OCI-LY7 (cell line): Measurements from ENCODE around the gene OGDH. TPM values are rescaled to one million over a fixed set of nuclear protein-coding genes. Genes with fewer than 3 reads are reported as not detected.

Experiments used
- BruUV-seq: library from RNA; stranded (reverse); fragments of 400-500 nt; replicated peaks from 2 replicates; lab custom pipeline; 2021; lab: Mats Ljungman, UMichigan
- CTCF ChIA-PET: fragments of 300-600 bp; sonication (Branson Sonifier 250); formaldehyde crosslinking; loops from one replicate; lab custom pipeline; 2022; ENCODE audit warnings: antibody characterized with exemption; ENCODE audit not compliant: unreplicated experiment; lab: Charles Lee
- POLR2A ChIA-PET: fragments of 300-600 bp; sonication (Branson Sonifier 250); formaldehyde crosslinking; loops from one replicate; lab custom pipeline; 2022; ENCODE audit warnings: antibody characterized with exemption; lab: Charles Lee
- DNase-seq: peaks from one replicate; pipeline ENCODE4 v3.0.0-alpha.2; 2015; ENCODE audit warnings: low spot score
- H2AFZ ChIP-seq: fragments of 200-600 bp; sonication (generic), shearing (Covaris generic); 2 replicates; pipeline ENCODE4 v1.6.1; 2014; ENCODE audit warnings: mild to moderate bottlenecking, antibody characterized with exemption, low read length, moderate library complexity
- H3K27ac ChIP-seq: fragments of 200-600 bp; sonication (generic); 2 replicates; pipeline ENCODE4 v1.5.1; 2014; ENCODE audit warnings: mixed run types, low read depth, mild to moderate bottlenecking, moderate library complexity, low read length, inconsistent platforms; ENCODE audit not compliant: poor library complexity, severe bottlenecking
- H3K36me3 ChIP-seq: fragments of 200-600 bp; sonication (generic); 2 replicates; pipeline ENCODE4 v1.6.1; 2014; ENCODE audit warnings: mild to moderate bottlenecking, antibody characterized with exemption, low read length, moderate library complexity, mixed read lengths; ENCODE audit not compliant: insufficient read depth
- H3K4me1 ChIP-seq: fragments of 200-600 bp; sonication (generic); 2 replicates; pipeline ENCODE4 v1.5.1; 2014; ENCODE audit warnings: mild to moderate bottlenecking, low read length; ENCODE audit not compliant: insufficient read depth, poor library complexity, severe bottlenecking
- H3K4me2 ChIP-seq: fragments of 200-600 bp; sonication (generic); 2 replicates; pipeline ENCODE4 v1.6.1; 2014; ENCODE audit warnings: mild to moderate bottlenecking, low read length
- H3K4me3 ChIP-seq: fragments of 200-600 bp; sonication (generic); 2 replicates; pipeline ENCODE4 v1.5.1; 2014; ENCODE audit warnings: mild to moderate bottlenecking, low read depth, low read length; ENCODE audit not compliant: poor library complexity, severe bottlenecking
- H3K79me2 ChIP-seq: fragments of 200-600 bp; sonication (generic); 2 replicates; pipeline ENCODE4 v1.6.1; 2016; ENCODE audit warnings: low read depth, mild to moderate bottlenecking, low read length, moderate library complexity, mixed read lengths; ENCODE audit not compliant: insufficient read depth
- H3K9me2 ChIP-seq: fragments of 200-600 bp; sonication (generic); 2 replicates; pipeline ENCODE4 v1.6.1; 2016; ENCODE audit warnings: mild to moderate bottlenecking, low read length, mixed read lengths; ENCODE audit not compliant: insufficient read depth
- H3K9me3 ChIP-seq: fragments of 200-600 bp; sonication (generic); 2 replicates; pipeline ENCODE4 v1.6.1; 2014; ENCODE audit warnings: mild to moderate bottlenecking, mixed run types, low read length, mixed read lengths
- H4K20me1 ChIP-seq: fragments of 200-600 bp; sonication (generic); 2 replicates; pipeline ENCODE4 v1.6.1; 2014; ENCODE audit warnings: mild to moderate bottlenecking, antibody characterized with exemption, low read length, moderate library complexity, mixed read lengths; ENCODE audit not compliant: insufficient read depth
- EZH2phosphoT487 ChIP-seq: fragments of 200-600 bp; sonication (generic); IDR thresholded peaks from 2 replicates; pipeline ENCODE4 v1.6.1; 2018; ENCODE audit warnings: low read depth, borderline replicate concordance, mild to moderate bottlenecking, mixed run types, antibody characterized with exemption, low read length, moderate library complexity, mixed read lengths
- intact Hi-C: fragments of 100-400 bp; cut with micrococcal nuclease; formaldehyde crosslinking; loops from one replicate; pipeline ENCODE4 v1.10.0; 2022; ENCODE audit not compliant: unreplicated experiment
- total RNA-seq, 2 experiments: library from RNA; depleted of rRNA in 1 of 2; stranded (reverse); fragments of >200 nt in 1 of 2; shearing (Covaris generic) in 1 of 2; gene quantifications; 2 replicates each; pipeline ENCODE4 v1.2.3, GENCODE V29; 2014 to 2022
- TF ChIP-seq, protein P1 (sequence below): fragments of 200-600 bp; sonication (generic); conservative IDR thresholded peaks from 2 replicates; pipeline ENCODE4 v1.5.1; 2014; ENCODE audit warnings: mild to moderate bottlenecking, antibody characterized with exemption, low read length, moderate library complexity, mixed read lengths

The OGDH gene
- total RNA-seq, 2 experiments from 2014 or later = 47.6 to 70.9 TPM

- POLR2A ChIA-PET = no interaction called here
- Histone ChIP-seq H3K4me2 (no peak overlapping the region), H4K20me1 (no peaks in the 10 kb centered on the region; the same call in 1 of the 2 replicates), H3K27ac (no peak overlapping the region), H2AFZ (no peak overlapping the region), H3K4me3 (no peak overlapping the region), H3K79me2 (no peaks in the 10 kb centered on the region), H3K9me2 (no peaks in the 10 kb centered on the region), H3K9me3 (no peaks in the 10 kb centered on the region), H3K4me1 (peaks cover 7% of the 10 kb centered on the region), H3K36me3 (peaks cover 36% of the 10 kb centered on the region)
- BruUV-seq = no TSS peak
- CTCF ChIA-PET = no interaction called here
- no peak for DNase-seq
- intact Hi-C loops = no loop called here
- TF ChIP-seq, protein P1, sequence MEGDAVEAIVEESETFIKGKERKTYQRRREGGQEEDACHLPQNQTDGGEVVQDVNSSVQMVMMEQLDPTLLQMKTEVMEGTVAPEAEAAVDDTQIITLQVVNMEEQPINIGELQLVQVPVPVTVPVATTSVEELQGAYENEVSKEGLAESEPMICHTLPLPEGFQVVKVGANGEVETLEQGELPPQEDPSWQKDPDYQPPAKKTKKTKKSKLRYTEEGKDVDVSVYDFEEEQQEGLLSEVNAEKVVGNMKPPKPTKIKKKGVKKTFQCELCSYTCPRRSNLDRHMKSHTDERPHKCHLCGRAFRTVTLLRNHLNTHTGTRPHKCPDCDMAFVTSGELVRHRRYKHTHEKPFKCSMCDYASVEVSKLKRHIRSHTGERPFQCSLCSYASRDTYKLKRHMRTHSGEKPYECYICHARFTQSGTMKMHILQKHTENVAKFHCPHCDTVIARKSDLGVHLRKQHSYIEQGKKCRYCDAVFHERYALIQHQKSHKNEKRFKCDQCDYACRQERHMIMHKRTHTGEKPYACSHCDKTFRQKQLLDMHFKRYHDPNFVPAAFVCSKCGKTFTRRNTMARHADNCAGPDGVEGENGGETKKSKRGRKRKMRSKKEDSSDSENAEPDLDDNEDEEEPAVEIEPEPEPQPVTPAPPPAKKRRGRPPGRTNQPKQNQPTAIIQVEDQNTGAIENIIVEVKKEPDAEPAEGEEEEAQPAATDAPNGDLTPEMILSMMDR = no peak
- TF ChIP-seq EZH2phosphoT487 = no peak
Observed at GRCh38 chr7:44756904-44757303, 150.5 kb downstream of the OGDH start.

DNA sequence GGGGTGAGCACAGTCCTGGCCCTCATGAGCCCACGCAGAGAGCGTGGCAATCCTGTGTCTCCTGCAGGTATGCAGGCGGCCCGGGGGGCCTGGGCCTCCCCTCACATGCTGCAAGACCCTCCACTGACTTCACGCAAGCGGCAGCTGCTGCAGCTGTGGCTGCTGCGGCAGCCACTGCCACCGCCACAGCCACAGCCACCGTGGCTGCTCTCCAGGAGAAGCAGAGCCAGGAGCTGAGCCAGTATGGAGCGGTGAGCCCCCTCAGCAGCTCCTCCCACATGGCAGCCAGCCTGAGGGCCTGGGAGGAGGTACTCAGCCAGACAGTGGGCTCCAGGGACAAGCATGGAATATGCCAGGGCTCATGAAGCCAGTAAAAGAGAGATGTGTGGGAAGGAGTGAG lies 150.9 kb downstream of the OGDH start:
- Histone ChIP-seq H3K4me2 (no peak overlapping the region), H2AFZ (no peak overlapping the region), H3K9me3 (no peaks in the 10 kb centered on the region), H3K27ac (no peak overlapping the region), H3K4me3 (no peak overlapping the region), H4K20me1 (no peaks in the 10 kb centered on the region; the same call in 1 of the 2 replicates), H3K9me2 (no peaks in the 10 kb centered on the region), H3K4me1 (peaks cover 7% of the 10 kb centered on the region), H3K79me2 (no peaks in the 10 kb centered on the region), H3K36me3 (peaks cover 34% of the 10 kb centered on the region)
- POLR2A ChIA-PET = no interaction called here
- TF ChIP-seq, protein P1 = no peak
- no peak for TF ChIP-seq EZH2phosphoT487
- BruUV-seq = no TSS peak
- CTCF ChIA-PET = no interaction called here
- intact Hi-C loops = no loop called here
- DNase-seq = no peak

DNA sequence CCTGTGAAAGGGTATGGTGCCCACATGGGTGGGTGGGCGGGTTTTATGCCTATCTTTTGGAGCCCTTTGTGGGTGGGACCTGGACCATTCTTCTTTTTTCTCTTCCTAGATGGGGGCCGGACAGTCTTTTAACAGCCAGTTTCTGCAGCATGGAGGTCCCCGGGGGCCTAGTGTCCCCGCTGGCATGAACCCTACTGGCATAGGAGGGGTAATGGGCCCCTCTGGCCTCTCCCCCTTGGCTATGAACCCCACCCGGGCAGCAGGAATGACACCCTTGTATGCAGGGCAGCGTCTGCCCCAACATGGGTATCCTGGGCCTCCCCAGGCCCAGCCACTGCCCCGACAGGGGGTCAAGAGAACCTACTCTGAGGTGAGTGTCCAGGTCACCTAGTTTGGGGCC lies 151.3 kb downstream of the OGDH start:
- H3K4me2 ChIP-seq = no peak overlapping the region
- no peak for DNase-seq
- TF ChIP-seq, protein P1 = no peak
- TF ChIP-seq EZH2phosphoT487 = no peak
- H3K9me2 ChIP-seq = no peaks in the 10 kb centered on the region
- peaks cover 3% of the 10 kb centered on the region for H3K4me1 ChIP-seq
- ChIA-PET POLR2A (no interaction called here), CTCF (no interaction called here)
- BruUV-seq = no TSS peak
- H3K9me3 ChIP-seq = no peaks in the 10 kb centered on the region
- H3K79me2 ChIP-seq = no peaks in the 10 kb centered on the region
- H3K36me3 ChIP-seq = peaks cover 35% of the 10 kb centered on the region
- no peak overlapping the region for H3K27ac ChIP-seq
- H4K20me1 ChIP-seq = no peaks in the 10 kb centered on the region; the same call in 1 of the 2 replicates
- H2AFZ ChIP-seq = no peak overlapping the region
- no peak overlapping the region for H3K4me3 ChIP-seq
- intact Hi-C loops = no loop called here

Other genes with a start within 250 kb of the OGDH start
- gene NUDCD3, start 116.0 kb upstream of the OGDH start, total RNA-seq (2014; rRNA removed; shearing (Covaris generic)) = 57.0 and 67.4 TPM in 2 replicates
- gene NUDCD3, start 116.0 kb upstream of the OGDH start, total RNA-seq (2022) = 93.8 and 108 TPM in 2 replicates
- 0.13 TPM in 1 of 2 replicates, not detected in the other for gene NPC1L1, start 65.3 kb upstream of the OGDH start, total RNA-seq (2014; rRNA removed; shearing (Covaris generic))
- not detected in 2 replicates for gene NPC1L1, start 65.3 kb upstream of the OGDH start, total RNA-seq (2022)
- gene DDX56, start 32.7 kb upstream of the OGDH start, total RNA-seq (2014; rRNA removed; shearing (Covaris generic)) = 69.2 and 89.2 TPM in 2 replicates
- 78.6 and 95.4 TPM in 2 replicates for gene DDX56, start 32.7 kb upstream of the OGDH start, total RNA-seq (2022)
- 64.9 and 80.5 TPM in 2 replicates for gene TMED4, start 24.4 kb upstream of the OGDH start, total RNA-seq (2014; rRNA removed; shearing (Covaris generic))
- gene TMED4, start 24.4 kb upstream of the OGDH start, total RNA-seq (2022) = 68.6 and 69.1 TPM in 2 replicates
- gene ZMIZ2, start 142.2 kb downstream of the OGDH start, total RNA-seq (2014; rRNA removed; shearing (Covaris generic)) = 17.2 and 18.0 TPM in 2 replicates
- gene ZMIZ2, start 142.2 kb downstream of the OGDH start, total RNA-seq (2022) = 79.7 and 91.7 TPM in 2 replicates
- gene PPIA, start 190.1 kb downstream of the OGDH start, total RNA-seq (2014; rRNA removed; shearing (Covaris generic)) = 2,827 and 2,935 TPM in 2 replicates
- gene PPIA, start 190.1 kb downstream of the OGDH start, total RNA-seq (2022) = 2,267 and 2,573 TPM in 2 replicates
- gene H2AZ2, start 241.5 kb downstream of the OGDH start, total RNA-seq (2014; rRNA removed; shearing (Covaris generic)) = 440 and 450 TPM in 2 replicates
- 274 and 291 TPM in 2 replicates for gene H2AZ2, start 241.5 kb downstream of the OGDH start, total RNA-seq (2022)